ENCODE results near the gene PBRM1. TPM values are rescaled to one million over a fixed set of nuclear protein-coding genes. Genes with fewer than 3 reads are reported as not detected.
"Not testable (repeated sequence)": the region's sequence is repeated elsewhere in the genome, so short reads cannot be mapped to it uniquely, and the experiment has no call there.

Gene PBRM1
- total RNA-seq (2014; rRNA removed; shearing (Covaris generic)): 39.3 and 39.6 TPM in 2 replicates

DNA sequence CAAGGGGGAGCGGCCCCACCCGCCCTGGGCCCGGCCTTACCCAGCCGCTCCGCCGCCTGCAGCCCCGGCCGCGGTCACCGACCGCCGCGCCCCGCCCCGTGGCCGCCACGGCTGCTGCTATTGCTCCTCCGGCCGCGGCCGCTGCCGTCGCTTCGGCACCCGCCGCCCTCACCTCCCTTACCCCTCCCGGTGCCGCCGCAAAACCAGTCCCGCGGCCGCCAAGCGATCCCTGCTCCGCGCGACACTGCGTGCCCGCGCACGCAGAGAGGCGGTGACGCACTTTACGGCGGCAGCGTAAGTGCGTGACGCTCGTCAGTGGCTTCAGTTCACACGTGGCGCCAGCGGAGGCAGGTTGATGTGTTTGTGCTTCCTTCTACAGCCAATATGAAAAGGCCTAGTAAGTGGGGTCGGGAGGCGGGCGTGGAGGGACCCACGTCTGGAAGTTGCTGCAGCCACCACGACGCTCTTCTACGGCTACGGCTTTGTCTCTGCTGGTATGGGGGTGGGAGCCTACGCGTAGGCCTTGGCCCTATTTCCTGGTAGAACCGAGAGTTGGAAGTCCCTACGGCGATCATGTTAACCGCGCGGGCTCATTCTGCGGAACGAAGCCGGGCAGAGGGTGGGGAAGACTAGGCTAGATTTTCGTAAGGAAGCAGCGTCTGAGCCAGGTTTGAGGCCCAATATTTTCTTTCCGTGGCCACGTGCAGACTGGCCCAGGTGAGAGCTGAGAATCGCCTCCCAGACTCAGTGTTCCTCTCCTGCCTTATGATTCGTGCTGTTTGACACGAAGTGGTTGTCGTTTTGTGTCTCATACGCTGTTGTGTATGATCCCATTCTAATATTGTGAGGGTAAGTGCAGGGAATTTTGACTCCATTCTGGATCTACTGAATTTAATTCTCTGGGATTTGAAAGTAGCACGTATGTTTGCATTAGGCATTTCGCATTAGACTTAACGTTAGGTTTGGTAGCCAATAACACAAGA is at the start of gene PBRM1, which contains the start of gene GNL3:
Gene PBRM1, minus strand, starts transcription at position 205 of the 983 bp plus-strand sequence.
Gene GNL3, plus strand, starts transcription at position 324 of the 983 bp plus-strand sequence. Its CDS starts 61 bp downstream, at position 385.
- H3K4me3 ChIP-seq: peak within 1 kb of the TSS; percentile 92
- H3K9me3 ChIP-seq (replicated peaks): no peaks in the 10 kb centered on the region
- peak within 1 kb of the TSS; percentile 95 for H3K27ac ChIP-seq
- DNase-seq (ENCODE audit: low read depth in 1 of 2, low spot score in 2 of 2): peak; percentile 89 to 90
- peaks cover 12% of the 10 kb centered on the region; the same call in 1 of the 2 replicates for H3K4me1 ChIP-seq (replicated peaks)
- peaks cover 66% of the 10 kb centered on the region for H3K36me3 ChIP-seq
- no peaks in the 10 kb centered on the region for H3K27me3 ChIP-seq (replicated peaks)

DNA sequence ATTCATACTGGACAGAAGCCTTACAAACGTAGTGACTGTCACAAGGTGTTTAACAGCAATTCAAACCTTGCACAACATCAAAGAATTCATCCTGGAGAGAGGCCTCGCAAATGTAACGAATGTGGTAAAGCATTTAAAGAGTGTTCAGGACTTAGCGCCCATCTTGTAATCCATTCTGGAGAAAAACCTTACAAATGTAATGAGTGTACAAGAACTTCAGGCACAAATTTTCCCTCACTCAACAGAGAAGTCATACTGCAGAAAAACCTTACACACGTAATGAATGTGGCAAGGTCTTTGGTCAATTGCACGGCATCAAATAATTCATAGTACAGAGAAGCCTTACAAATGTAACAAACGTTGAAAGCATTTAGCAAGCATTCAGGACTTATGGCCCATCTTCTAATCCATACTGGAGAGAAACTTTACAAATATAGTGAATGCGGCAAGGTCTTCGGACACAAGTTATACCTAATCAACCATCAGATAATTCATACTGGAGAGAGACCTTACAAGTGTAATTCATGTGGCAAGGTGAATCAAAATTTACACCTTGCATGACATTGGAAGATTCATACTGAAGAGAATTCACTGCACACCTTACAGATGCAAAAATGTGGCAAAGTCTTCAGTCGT is 47.7 kb upstream of the PBRM1 start:
- peaks cover 32% of the 10 kb centered on the region for H3K36me3 ChIP-seq
- no peaks in the 10 kb centered on the region for H3K4me1 ChIP-seq (replicated peaks)
- H3K4me3 ChIP-seq: no peak overlapping the region
- no peaks in the 10 kb centered on the region for H3K27me3 ChIP-seq (replicated peaks)
- no peak overlapping the region for H3K27ac ChIP-seq
- DNase-seq (ENCODE audit: low read depth in 1 of 2, low spot score in 2 of 2): no peak
- no peaks in the 10 kb centered on the region for H3K9me3 ChIP-seq (replicated peaks)

DNA sequence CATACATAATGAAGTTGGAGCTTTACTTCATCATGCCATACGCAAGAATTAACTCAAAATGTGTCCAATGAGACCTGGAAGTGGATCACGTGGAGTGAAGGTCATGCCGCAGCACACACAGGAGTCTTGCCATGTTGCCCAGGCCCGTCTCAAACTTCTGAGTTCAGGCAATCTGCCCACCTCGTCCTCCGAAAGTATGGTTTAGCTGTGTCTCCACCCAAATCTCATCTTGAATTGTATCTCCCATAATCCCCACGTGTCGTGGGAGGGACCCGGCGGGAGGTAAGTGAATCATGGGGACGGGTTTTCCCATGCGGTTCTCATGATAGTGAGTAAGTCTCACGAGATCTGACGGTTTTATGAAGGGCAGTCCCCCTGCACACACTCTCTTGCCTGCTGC is 45.9 kb upstream of the PBRM1 start:
- H3K27ac ChIP-seq: no peak overlapping the region
- no peaks in the 10 kb centered on the region for H3K4me1 ChIP-seq (replicated peaks)
- H3K9me3 ChIP-seq (replicated peaks): no peaks in the 10 kb centered on the region
- H3K4me3 ChIP-seq: no peak overlapping the region
- no peaks in the 10 kb centered on the region for H3K27me3 ChIP-seq (replicated peaks)
- no peak for DNase-seq (ENCODE audit: low read depth in 1 of 2, low spot score in 2 of 2)
- H3K36me3 ChIP-seq: peaks cover 32% of the 10 kb centered on the region

DNA sequence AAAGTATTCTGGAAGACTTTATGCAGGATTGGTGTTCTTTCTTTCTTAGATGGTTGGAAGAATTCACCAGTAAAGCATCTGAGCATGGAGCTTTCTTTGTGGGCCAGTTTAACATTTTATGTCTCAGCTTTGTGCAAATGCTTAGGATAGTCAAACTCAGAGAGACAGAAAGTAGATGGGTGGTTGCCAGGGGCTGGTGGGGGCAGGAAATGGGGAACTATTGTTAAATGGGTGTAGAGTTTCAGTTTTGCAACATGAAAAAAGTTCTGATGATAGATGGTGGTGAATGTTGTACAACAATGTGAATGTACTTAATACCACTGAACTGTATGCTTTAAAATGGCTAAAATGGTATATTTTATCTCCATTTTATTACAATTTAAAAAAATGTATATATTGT is 45.0 kb upstream of the PBRM1 start:
- DNase-seq (ENCODE audit: low read depth in 1 of 2, low spot score in 2 of 2): no peak
- no peak overlapping the region for H3K27ac ChIP-seq
- no peak overlapping the region for H3K4me3 ChIP-seq
- H3K36me3 ChIP-seq: peaks cover 30% of the 10 kb centered on the region
- no peaks in the 10 kb centered on the region for H3K27me3 ChIP-seq (replicated peaks)
- H3K4me1 ChIP-seq (replicated peaks): no peaks in the 10 kb centered on the region
- no peaks in the 10 kb centered on the region for H3K9me3 ChIP-seq (replicated peaks)

DNA sequence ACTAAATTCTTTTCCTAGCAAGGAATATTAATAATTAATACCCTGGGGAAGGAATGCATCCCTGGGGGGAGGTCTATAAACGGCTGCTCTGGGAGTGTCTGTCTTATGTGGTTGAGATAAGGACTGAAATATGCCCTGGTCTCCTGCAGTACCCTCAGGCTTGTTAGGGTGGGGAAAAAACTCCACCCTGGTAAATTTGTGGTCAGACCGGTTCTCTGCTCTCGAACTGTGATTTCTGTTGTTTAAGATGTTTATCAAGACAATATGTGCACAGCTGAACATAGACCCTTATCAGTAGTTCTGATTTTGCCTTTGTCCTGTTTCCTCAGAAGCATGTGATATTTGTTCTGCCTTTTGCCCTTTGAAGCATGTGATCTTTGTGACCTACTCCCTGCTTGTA is 43.0 kb upstream of the PBRM1 start:
- not testable (repeated sequence) for H3K4me1 ChIP-seq (replicated peaks); DNase-seq (ENCODE audit: low read depth in 1 of 2, low spot score in 2 of 2); H3K9me3 ChIP-seq (replicated peaks); H3K4me3 ChIP-seq; H3K27ac ChIP-seq; H3K27me3 ChIP-seq (replicated peaks)
- peaks cover 26% of the 10 kb centered on the region for H3K36me3 ChIP-seq

DNA sequence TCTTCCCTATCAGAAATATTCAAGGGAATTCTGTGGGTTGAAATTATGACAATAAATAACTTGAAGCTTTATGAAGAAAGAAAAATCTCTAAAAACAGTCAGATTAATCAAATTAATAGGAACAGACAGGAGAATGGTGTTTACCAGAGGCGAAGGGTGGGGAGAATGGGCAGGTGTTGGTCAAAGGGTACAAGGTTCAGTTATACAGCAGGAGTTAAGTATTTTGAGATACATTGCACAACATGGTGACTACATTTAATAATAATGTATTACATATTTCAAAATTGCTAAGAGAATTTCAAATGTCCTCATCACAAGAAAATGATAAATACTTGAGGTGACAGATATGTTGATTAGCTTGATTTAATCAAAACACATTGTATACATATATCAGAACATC is 38.8 kb upstream of the PBRM1 start:
- H3K4me1 ChIP-seq (replicated peaks): no peaks in the 10 kb centered on the region
- H3K27ac ChIP-seq: no peak overlapping the region
- H3K36me3 ChIP-seq: peaks cover 3% of the 10 kb centered on the region; the same call in 1 of the 2 replicates
- H3K27me3 ChIP-seq (replicated peaks): no peaks in the 10 kb centered on the region
- DNase-seq (ENCODE audit: low read depth in 1 of 2, low spot score in 2 of 2): no peak
- H3K4me3 ChIP-seq: no peak overlapping the region
- H3K9me3 ChIP-seq (replicated peaks): no peaks in the 10 kb centered on the region

DNA sequence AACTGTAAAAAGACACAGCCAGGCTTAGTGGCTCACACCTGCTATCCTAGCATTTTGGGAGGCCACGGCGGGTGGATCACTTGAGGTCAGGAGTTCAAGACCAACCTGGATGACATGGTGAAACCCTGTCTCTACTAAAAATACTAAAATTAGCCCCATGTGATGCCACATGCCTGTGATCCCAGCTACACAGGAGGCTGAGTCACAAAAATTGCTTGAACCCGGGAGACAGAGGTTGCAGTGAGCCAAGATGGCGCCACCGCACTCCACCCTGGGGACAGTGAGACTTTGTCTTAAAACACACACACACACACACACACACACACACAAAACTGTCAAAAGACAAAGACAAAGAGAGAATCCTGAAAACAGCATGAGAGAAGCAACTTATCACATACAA is 38.2 kb upstream of the PBRM1 start:
- no peak overlapping the region for H3K4me3 ChIP-seq
- H3K27me3 ChIP-seq (replicated peaks): no peaks in the 10 kb centered on the region
- no peak overlapping the region for H3K27ac ChIP-seq
- no peak for DNase-seq (ENCODE audit: low read depth in 1 of 2, low spot score in 2 of 2)
- H3K4me1 ChIP-seq (replicated peaks): no peaks in the 10 kb centered on the region
- H3K9me3 ChIP-seq (replicated peaks): no peaks in the 10 kb centered on the region
- peaks cover 2% of the 10 kb centered on the region for H3K36me3 ChIP-seq

DNA sequence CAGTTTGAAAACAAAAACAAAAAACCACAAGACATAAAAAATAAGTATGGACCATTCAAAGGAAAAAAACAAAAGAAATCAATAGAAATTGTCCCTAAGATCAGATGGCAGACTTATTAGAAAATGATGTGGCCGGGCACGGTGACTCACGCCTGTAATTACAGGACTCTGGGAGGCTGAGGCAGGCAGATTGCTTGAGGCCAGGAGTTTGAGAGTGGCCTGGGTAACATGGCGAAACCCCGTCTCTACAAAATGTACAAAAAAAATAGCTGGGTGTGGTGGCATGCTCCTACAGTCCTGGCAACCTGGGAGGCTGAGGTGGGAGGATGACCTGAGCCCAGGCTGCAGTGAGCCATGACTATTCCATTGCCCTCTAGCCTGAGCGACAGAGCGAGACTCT is 36.8 kb upstream of the PBRM1 start:
- Histone ChIP-seq H3K27ac (no peak overlapping the region), H3K4me1 (replicated peaks) (no peaks in the 10 kb centered on the region), H3K27me3 (replicated peaks) (no peaks in the 10 kb centered on the region), H3K36me3 (peaks cover 3% of the 10 kb centered on the region), H3K9me3 (replicated peaks) (no peaks in the 10 kb centered on the region), H3K4me3 (no peak overlapping the region)
- DNase-seq (ENCODE audit: low read depth in 1 of 2, low spot score in 2 of 2): no peak

DNA sequence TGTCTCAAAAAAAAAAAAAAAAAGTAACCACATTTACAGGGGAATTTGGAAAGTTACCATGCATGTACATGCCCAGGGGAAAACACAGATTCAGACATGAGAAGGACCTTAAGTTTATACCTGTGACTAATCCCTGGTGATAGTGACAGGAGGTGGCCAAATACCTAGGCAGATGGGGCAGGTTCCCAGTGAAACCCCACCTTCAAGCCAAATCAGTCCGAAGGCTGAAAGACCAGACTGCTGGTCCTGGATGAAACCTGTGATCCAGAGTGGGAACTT is 36.0 kb upstream of the PBRM1 start:
- Histone ChIP-seq H3K4me1 (replicated peaks) (no peaks in the 10 kb centered on the region), H3K27ac (no peak overlapping the region), H3K27me3 (replicated peaks) (no peaks in the 10 kb centered on the region), H3K36me3 (peaks cover 3% of the 10 kb centered on the region), H3K9me3 (replicated peaks) (no peaks in the 10 kb centered on the region), H3K4me3 (no peak overlapping the region)
- no peak for DNase-seq (ENCODE audit: low read depth in 1 of 2, low spot score in 2 of 2)

DNA sequence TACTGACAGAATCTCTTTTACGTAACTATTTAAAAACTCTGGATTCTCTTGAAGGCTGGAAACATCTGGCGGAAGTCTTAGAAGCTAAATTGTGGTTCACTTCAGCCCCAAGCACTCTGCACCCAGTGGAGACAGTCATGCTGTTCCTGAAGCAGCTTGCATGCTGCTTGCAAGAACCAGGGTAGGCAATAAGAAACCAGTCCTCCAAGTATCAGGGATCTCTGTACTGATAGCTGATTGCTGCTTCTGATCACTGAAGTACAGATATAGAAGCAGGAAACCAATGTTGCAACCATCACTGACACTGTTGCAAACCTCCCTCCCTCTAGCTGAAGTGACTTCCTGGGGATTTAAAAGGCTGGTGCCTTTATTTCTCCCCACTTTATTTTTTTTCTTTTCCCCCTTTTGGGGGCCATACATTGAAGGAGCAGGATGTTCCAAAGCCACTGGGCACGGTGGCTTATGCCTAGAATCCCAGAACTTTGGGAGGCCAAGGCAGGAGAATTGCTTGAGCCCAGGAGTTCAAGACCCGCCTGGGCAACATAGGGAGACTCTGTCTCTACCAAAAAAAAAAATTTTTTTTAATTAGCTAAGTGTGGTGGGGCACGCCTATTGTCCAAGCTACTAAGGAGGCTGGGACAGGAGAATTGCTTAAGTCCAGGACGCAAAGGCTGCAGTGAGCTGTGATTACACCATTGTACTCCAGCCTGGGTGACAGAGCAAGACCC is 35.5 kb upstream of the PBRM1 start:
- Histone ChIP-seq H3K36me3 (peaks cover 3% of the 10 kb centered on the region), H3K27ac (no peak overlapping the region), H3K9me3 (replicated peaks) (no peaks in the 10 kb centered on the region), H3K4me3 (no peak overlapping the region), H3K4me1 (replicated peaks) (no peaks in the 10 kb centered on the region), H3K27me3 (replicated peaks) (no peaks in the 10 kb centered on the region)
- no peak for DNase-seq (ENCODE audit: low read depth in 1 of 2, low spot score in 2 of 2)

DNA sequence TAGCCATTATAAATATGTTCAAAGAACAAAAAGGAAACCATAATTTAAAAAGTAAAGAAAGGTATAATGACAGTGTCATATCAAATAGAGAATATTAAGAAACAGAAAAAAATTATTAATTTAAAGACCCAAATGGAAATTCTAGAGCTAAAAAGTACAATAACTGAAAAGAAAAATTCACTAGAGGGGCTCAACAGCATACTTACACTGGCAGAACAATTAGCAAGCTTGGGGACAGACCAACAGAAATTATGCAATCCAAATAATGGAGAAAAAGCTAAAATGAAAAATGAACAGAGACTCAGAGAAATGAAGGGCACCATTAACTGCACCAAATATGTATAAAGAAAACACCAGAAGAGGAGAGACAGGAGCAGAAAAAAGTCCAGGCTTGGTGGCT is 33.9 kb upstream of the PBRM1 start:
- H3K4me3 ChIP-seq: no peak overlapping the region
- no peaks in the 10 kb centered on the region for H3K9me3 ChIP-seq (replicated peaks)
- no peaks in the 10 kb centered on the region for H3K4me1 ChIP-seq (replicated peaks)
- peaks cover 3% of the 10 kb centered on the region for H3K36me3 ChIP-seq
- H3K27ac ChIP-seq: no peak overlapping the region
- no peaks in the 10 kb centered on the region for H3K27me3 ChIP-seq (replicated peaks)
- no peak for DNase-seq (ENCODE audit: low read depth in 1 of 2, low spot score in 2 of 2)

DNA sequence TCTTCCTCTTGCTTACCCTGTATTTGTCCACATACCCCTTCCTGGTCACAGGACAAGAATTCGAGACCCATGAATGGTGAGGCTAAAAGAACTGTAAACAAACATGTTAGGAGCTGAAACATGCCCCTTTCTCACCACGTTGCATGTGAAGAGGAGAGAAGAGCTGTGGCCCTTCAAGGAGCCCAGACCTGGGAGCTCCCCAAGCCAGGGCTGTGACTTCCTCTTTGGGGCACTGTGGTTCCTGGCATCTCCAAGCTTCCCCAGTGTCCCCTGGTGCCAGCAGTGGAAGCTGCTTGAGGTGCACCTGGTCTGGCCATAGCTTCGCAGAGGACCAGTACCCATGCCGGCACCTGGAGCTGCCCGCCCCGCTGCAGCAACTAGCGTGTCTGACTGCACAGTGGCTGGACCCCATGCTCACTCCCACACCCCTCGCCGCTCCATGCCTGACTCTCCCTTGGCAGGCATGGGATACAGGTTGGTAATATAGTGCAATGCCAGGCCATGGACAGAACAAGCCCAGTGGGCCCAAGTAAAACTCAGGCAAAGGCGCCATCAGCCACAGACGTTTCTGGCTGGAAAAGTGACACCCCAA is 30.1 kb upstream of the PBRM1 start:
- Histone ChIP-seq H3K9me3 (replicated peaks) (no peaks in the 10 kb centered on the region), H3K4me3 (no peak overlapping the region), H3K4me1 (replicated peaks) (no peaks in the 10 kb centered on the region), H3K36me3 (peaks cover 12% of the 10 kb centered on the region), H3K27me3 (replicated peaks) (no peaks in the 10 kb centered on the region), H3K27ac (no peak overlapping the region)
- no peak for DNase-seq (ENCODE audit: low read depth in 1 of 2, low spot score in 2 of 2)

DNA sequence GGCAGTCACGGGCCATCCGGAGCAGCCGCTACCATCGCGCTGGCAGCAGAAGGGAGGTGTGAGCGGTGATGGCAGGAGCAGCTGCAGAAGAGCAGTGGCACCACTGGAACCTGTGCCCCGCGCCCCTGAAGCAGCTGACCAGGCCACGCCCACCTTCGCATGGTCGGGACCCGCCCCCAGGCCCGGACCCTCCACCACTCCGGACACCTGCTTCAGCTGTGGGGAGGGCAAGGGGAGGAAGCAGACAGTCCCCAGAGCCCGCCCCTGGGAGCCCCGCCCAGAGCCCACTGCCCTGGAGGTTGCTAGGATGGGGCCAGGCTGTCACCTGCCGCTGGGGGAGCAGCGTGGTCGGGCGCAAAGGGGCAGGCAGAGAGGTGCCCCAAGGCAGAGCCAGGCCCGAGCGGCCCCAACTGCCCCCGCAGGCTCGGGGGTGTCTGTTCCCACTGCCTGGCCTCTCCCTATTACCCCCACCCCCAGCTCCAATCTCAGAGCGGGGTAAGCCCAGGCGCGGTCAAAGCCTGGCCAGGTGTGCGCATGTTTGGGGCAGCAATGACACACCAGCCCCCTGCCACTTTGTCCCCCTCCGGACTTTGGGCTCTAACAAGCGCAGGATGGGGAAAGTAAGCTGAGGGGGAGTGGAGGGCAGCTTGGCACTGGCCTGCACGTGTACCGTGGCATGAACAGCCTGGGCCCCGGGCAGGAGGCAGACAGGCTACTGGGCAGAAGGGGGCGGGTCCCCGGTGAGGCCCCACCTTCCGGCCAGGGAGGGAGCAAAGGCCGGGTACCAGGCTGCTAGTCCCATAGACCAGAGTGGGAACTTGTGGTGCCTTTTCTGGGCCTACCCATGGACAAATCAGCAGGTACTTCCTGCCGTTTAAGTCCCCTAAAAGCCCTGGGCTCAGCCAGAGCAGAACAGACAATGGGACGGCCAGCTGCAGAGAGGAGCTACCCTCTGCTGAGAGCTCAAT is 28.9 kb upstream of the PBRM1 start:
- Histone ChIP-seq H3K9me3 (replicated peaks) (no peaks in the 10 kb centered on the region), H3K27me3 (replicated peaks) (no peaks in the 10 kb centered on the region), H3K4me1 (replicated peaks) (no peaks in the 10 kb centered on the region), H3K27ac (no peak overlapping the region), H3K4me3 (no peak overlapping the region), H3K36me3 (peaks cover 12% of the 10 kb centered on the region)
- DNase-seq (ENCODE audit: low read depth in 1 of 2, low spot score in 2 of 2): no peak

Data from SJSA1 (cell line).